Sigmoid colon (tissue), 7 donors: Measurements from ENCODE around the gene FSD1. TPM values are rescaled to one million over a fixed set of nuclear protein-coding genes. Genes with fewer than 3 reads are reported as not detected.
A peak's percentile ranks its signal among the peaks of the same experiment; 100 is the strongest.

ENCODE experiments used
- DNase-seq: peaks from one replicate; pipeline ENCODE4 v3.0.0-alpha.2; 2019
- H3K27ac ChIP-seq, 4 donors: fragments of 200-600 bp; sonication (generic); one replicate each; pipeline ENCODE4 v1.5.1; 2016 to 2019; ENCODE audit warnings: mild to moderate bottlenecking in 1 of 4
- H3K27me3 ChIP-seq, 3 donors: fragments of 200-600 bp; sonication (generic); one replicate each; pipeline ENCODE4 v1.5.1; 2019; ENCODE audit warnings: mild to moderate bottlenecking in 1 of 3
- H3K36me3 ChIP-seq, 4 donors: fragments of 200-600 bp; sonication (generic); one replicate each; pipeline ENCODE4 v1.5.1; 2016 to 2019
- H3K4me1 ChIP-seq, 4 donors: fragments of 200-600 bp; sonication (generic); one replicate each; pipeline ENCODE4 v1.5.1; 2017 to 2019
- H3K4me3 ChIP-seq, 4 donors: fragments of 200-600 bp; sonication (generic); one replicate each; pipeline ENCODE4 v1.5.1; 2017 to 2019; ENCODE audit warnings: mild to moderate bottlenecking in 2 of 4, moderate library complexity in 1 of 4
- H3K9me3 ChIP-seq, 4 donors: fragments of 200-600 bp in 3 of 4; sonication (generic) in 3 of 4; one replicate each; pipeline versions ENCODE4 v1.5.1 to v1.6.1; 2013 to 2019
- CTCF ChIP-seq, 4 experiments: fragments of 450-650 bp in 3 of 4; fragments of 200-600 bp in 1 of 4; IDR thresholded peaks; one replicate each; pipeline ENCODE4 v1.5.1; 2016 to 2019; ENCODE audit warnings: antibody characterized with exemption in 4 of 4, mild to moderate bottlenecking in 3 of 4, moderate library complexity in 2 of 4
- EP300 ChIP-seq, 4 donors: sonication (generic); formaldehyde crosslinking; IDR thresholded peaks; one replicate each; pipeline ENCODE4 v1.6.1; 2017; ENCODE audit warnings: antibody characterized with exemption in 4 of 4
- POLR2A ChIP-seq, 2 donors: fragments of 450-650 bp; IDR thresholded peaks; one replicate each; pipeline ENCODE4 v1.6.1; 2016; ENCODE audit warnings: antibody characterized with exemption in 2 of 2, mild to moderate bottlenecking in 2 of 2, moderate library complexity in 2 of 2
- POLR2AphosphoS5 ChIP-seq, 4 donors: sonication (generic); formaldehyde crosslinking; IDR thresholded peaks; one replicate each; pipeline ENCODE4 v1.6.1; 2017; ENCODE audit warnings: antibody characterized with exemption in 4 of 4
- WGBS, 2 donors: extraction: QIAGEN DNeasy Blood & Tissue Kit; methylation state at CpG; one replicate each; pipeline ENCODE4 v1.1.7; 2013; 5-methylcytosine and 5-hydroxymethylcytosine counted together
- intact Hi-C: fragments of 100-400 bp; cut with DNase I; formaldehyde crosslinking; loops from one replicate; pipeline ENCODE4 v1.15.1; 2023
- polyA plus RNA-seq, 3 donors: library from polyadenylated mRNA; stranded (reverse); fragments of 200-250 nt; gene quantifications; one replicate each; pipeline ENCODE4 v1.2.3, GENCODE V29; 2013
- total RNA-seq, 4 donors: library from RNA; depleted of rRNA; stranded (reverse); fragments of >200 nt; gene quantifications; one replicate each; pipeline ENCODE4 v1.1.0, GENCODE V29; 2016
- donor health status: healthy with polysubstance abuse.
- donor health status: Bipolar disorder and iron deficiency.
- donor health status: healthy.

FSD1 gene
- total and polyA plus RNA-seq, 7 donors, result 1.1 to 2.6 (median 1.5) TPM; not detected in 3

DNA sequence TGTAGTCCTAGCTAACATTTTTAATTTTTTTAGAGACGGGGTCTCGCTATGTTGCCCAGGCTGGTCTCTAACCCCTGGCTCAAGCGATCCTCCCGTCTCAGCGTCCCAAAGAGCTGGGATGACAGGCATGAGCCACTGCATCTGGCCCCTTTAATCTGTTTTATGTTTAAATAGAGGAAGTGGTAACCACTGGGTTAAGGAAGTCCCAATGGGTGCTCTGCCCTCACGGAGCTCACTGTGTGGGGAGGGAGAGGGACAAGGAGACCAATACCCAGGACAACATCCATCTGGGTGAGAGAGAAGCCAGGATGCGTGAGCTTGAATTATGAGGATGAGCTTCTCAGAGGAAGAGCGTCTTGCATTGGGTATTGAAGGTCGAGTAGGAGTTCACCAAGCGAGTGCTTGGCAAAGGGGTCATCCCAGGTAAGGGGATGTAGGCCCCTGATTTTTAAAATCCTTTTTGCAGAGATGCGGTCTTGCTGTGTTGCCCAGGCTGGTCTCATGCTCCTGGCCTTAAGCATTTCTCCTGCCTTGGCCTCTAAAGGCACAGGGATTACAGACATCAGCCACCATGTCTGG lies 43.7 kb upstream of the FSD1 start:
- H3K27me3 ChIP-seq, result no peaks in the 10 kb centered on the region
- intact Hi-C loops, result no loop called here
- H3K36me3 ChIP-seq, result peaks cover 0 to 98% (median 52%) of the 10 kb centered on the region in 4 donors
- H3K4me1 ChIP-seq, result no peaks in the 10 kb centered on the region
- no peak overlapping the region for H3K4me3 ChIP-seq
- H3K9me3 ChIP-seq, result peaks cover 0 to 3% (median 0%) of the 10 kb centered on the region in 4 donors
- no peak for DNase-seq
- no peak overlapping the region for H3K27ac ChIP-seq
- TF ChIP-seq POLR2A (IDR thresholded peaks at IDR 0.05) (no peak), POLR2AphosphoS5 (IDR thresholded peaks at IDR 0.05) (no peak), EP300 (IDR thresholded peaks at IDR 0.05) (no peak), CTCF (IDR thresholded peaks at IDR 0.05) (no peak)
- 91 to 95% methylated on average over 11 of the region's 11 CpGs for WGBS, 2 donors

DNA sequence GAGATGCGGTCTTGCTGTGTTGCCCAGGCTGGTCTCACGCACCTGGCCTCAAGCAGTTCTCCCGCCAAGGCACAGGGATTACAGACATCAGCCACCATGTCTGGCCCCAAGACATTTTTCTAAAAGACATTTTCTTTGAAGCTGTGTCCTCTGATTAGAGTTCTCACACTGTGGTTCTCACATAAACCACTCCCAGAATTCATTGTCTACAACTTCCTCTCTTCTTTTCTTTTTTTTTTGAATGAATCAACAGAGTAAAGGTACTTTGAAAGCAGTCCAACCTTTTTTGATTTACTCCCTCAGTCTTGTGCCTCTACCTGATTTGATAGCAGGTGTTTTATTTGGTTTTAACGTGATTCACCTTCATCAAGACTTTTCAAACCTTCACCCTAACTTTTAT lies 39.6 kb upstream of the FSD1 start:
- no peak for DNase-seq
- Histone ChIP-seq H3K27me3 (no peaks in the 10 kb centered on the region), H3K4me3 (no peak overlapping the region), H3K36me3 (peaks cover 13 to 91% (median 38%) of the 10 kb centered on the region in 4 donors), H3K27ac (no peak overlapping the region), H3K9me3 (no peaks in the 10 kb centered on the region), H3K4me1 (no peaks in the 10 kb centered on the region)
- TF ChIP-seq POLR2AphosphoS5 (IDR thresholded peaks at IDR 0.05), result no peak
- no peak for TF ChIP-seq CTCF (IDR thresholded peaks at IDR 0.05)
- no peak for TF ChIP-seq EP300 (IDR thresholded peaks at IDR 0.05)
- TF ChIP-seq POLR2A (IDR thresholded peaks at IDR 0.05), result no peak
- 57 to 71% methylated on average over 4 of the region's 4 CpGs for WGBS, 2 donors
- intact Hi-C loops, result no loop called here

DNA sequence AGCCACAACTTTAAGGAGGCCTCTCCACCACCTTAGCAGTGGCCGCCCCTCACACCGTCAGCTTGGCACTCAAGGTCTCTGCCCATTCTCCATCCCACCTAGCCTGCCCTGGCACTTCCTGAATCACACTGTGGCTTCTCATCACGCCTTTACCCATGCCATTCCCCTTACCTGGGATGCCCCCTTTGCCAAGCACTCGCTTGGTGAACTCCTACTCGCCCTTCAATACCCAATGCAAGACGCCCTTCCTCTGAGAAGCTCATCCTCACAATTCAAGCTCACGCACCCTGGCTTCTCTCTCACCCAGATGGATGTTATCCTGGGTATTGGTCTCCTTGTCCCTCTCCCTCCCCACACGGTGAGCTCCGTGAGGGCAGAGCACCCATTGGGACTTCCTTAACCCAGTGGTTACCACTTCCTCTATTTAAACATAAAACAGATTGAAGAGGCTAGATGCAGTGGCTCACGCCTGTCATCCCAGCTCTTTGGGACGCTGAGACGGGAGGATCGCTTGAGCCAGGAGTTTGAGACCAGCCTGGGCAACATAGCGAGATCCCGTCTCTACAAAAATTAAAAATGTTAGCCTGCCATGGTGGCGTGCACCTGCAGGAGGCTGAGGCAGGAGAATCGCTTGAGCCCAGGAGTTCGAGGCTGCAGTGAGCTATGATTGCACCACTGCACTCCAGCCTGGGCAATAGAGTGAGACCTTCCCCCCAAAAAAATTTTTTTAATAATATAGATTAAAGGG lies 38.0 kb upstream of the FSD1 start:
- H3K4me3 ChIP-seq, result no peak overlapping the region
- intact Hi-C loops, result loop anchor here (2.0 kb wide), 1 partner anchor 86 kb away; no protein-coding TSS in a partner anchor

GRCh38 chr19:4267101-4267900 lies 37.1 kb upstream of the FSD1 start:
- WGBS, 2 donors, result 31 to 52% methylated on average over 21 of the region's 21 CpGs
- no peak for DNase-seq
- H3K36me3 ChIP-seq, result peaks cover 13 to 90% (median 26%) of the 10 kb centered on the region in 4 donors
- TF ChIP-seq POLR2AphosphoS5 (IDR thresholded peaks at IDR 0.05) (no peak), POLR2A (IDR thresholded peaks at IDR 0.05) (no peak), EP300 (IDR thresholded peaks at IDR 0.05) (no peak), CTCF (IDR thresholded peaks at IDR 0.05) (peak in 3 of 4 experiments; percentile 66 to 85 (median 76))
- H3K4me3 ChIP-seq, result no peak overlapping the region
- no peaks in the 10 kb centered on the region for H3K27me3 ChIP-seq
- no peaks in the 10 kb centered on the region for H3K4me1 ChIP-seq
- no peak overlapping the region for H3K27ac ChIP-seq
- intact Hi-C loops, result loop anchor here (2.0 kb wide), 1 partner anchor 86 kb away; no protein-coding TSS in a partner anchor
- no peaks in the 10 kb centered on the region for H3K9me3 ChIP-seq

More for the DNA sequence above, 38.0 kb upstream of the FSD1 start:
- 89 to 92% methylated on average over 18 of the region's 18 CpGs for WGBS, 2 donors
- no peak overlapping the region for H3K27ac ChIP-seq
- DNase-seq, result no peak
- peaks cover 13 to 90% (median 32%) of the 10 kb centered on the region in 4 donors for H3K36me3 ChIP-seq
- no peaks in the 10 kb centered on the region for H3K4me1 ChIP-seq
- no peak for TF ChIP-seq POLR2AphosphoS5 (IDR thresholded peaks at IDR 0.05)
- TF ChIP-seq POLR2A (IDR thresholded peaks at IDR 0.05), result no peak
- no peak for TF ChIP-seq EP300 (IDR thresholded peaks at IDR 0.05)
- TF ChIP-seq CTCF (IDR thresholded peaks at IDR 0.05), result no peak
- H3K27me3 ChIP-seq, result no peaks in the 10 kb centered on the region
- H3K9me3 ChIP-seq, result no peaks in the 10 kb centered on the region
